Mammary epithelial cell (primary cell): Measurements from ENCODE around the gene MAJIN.

Source experiments
- CTCF ChIP-seq, 2 donors: IDR thresholded peaks in 1 of 2; conservative IDR thresholded peaks in 1 of 2; 2 replicates each; pipeline ENCODE4 v1.5.1; 2011 to 2012; ENCODE audit warnings: inconsistent platforms in 2 of 2, low read length in 2 of 2, mild to moderate bottlenecking in 2 of 2, control low read depth in 1 of 2, low read depth in 1 of 2; ENCODE audit not compliant: insufficient read depth in 1 of 2; ENCODE audit errors: extremely low read depth in 1 of 2
- EZH2 ChIP-seq: IDR thresholded peaks from 2 replicates; pipeline ENCODE4 v1.6.1; 2012; ENCODE audit warnings: low read length, inconsistent platforms, borderline replicate concordance

DNA sequence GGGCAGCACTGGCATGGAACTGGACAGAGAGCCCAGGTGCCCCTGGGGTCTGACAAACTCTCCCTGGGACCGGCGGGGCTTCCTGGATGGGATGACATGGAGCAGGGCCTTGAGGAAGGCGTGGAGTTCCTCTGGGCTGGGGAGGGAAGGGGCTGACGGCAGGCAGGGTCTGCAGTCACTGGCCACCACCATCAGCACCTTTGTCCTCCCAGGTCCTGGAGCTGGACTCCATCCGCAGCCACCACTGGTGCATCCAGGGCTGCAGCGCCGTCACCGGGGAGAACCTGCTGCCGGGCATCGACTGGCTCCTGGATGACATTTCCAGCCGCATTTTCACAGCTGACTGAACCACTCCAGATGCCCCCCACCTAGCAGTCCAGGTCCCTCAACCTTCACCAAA is 49.6 kb upstream of the MAJIN start:
- TF ChIP-seq CTCF (conservative IDR thresholded peaks at IDR 0.05 in 1 of 2, IDR thresholded peaks at IDR 0.05 in 1 of 2; ENCODE audit: extremely low read depth in 1 of 2, insufficient read depth in 1 of 2, low read depth in 1 of 2, low read length in 2 of 2) (no peak), EZH2 (no peak)
